Loucy (cell line): Measurements from ENCODE around the gene FGD5.

Experiments
- H2AFZ ChIP-seq: fragments of 200-600 bp; sonication (generic); 2 replicates; pipeline ENCODE4 v1.6.0; 2016; ENCODE audit warnings: antibody characterized with exemption, mild to moderate bottlenecking, low read length, moderate library complexity
- H3F3A ChIP-seq: fragments of 200-600 bp; 2 replicates; pipeline ENCODE4 v1.6.0; 2016; ENCODE audit warnings: antibody characterized with exemption, low read depth, mild to moderate bottlenecking
- H3K27me3 ChIP-seq: fragments of 200-600 bp; sonication (generic); 2 replicates; pipeline ENCODE4 v1.6.1; 2014; ENCODE audit warnings: low read length, mild to moderate bottlenecking; ENCODE audit not compliant: insufficient read depth, poor library complexity, severe bottlenecking
- H3K36me3 ChIP-seq: fragments of 200-600 bp; sonication (generic); 2 replicates; pipeline ENCODE4 v1.6.1; 2016; ENCODE audit warnings: low read length; ENCODE audit not compliant: insufficient read depth
- H3K4me1 ChIP-seq: fragments of 200-600 bp; sonication (generic); 2 replicates; pipeline ENCODE4 v1.5.1; 2014; ENCODE audit warnings: low read length, mild to moderate bottlenecking; ENCODE audit not compliant: insufficient read depth, poor library complexity, severe bottlenecking
- H3K4me2 ChIP-seq: fragments of 200-600 bp; sonication (generic); 2 replicates; pipeline ENCODE4 v1.6.0; 2014; ENCODE audit warnings: antibody characterized with exemption, low read length, low read depth, mild to moderate bottlenecking; ENCODE audit not compliant: poor library complexity, severe bottlenecking
- H3K4me3 ChIP-seq: fragments of 200-600 bp; sonication (generic); 2 replicates; pipeline ENCODE4 v1.5.1; 2014; ENCODE audit warnings: low read length, mild to moderate bottlenecking, mixed read lengths; ENCODE audit not compliant: poor library complexity, severe bottlenecking
- H3K79me2 ChIP-seq: fragments of 200-600 bp; sonication (generic); 2 replicates; pipeline ENCODE4 v1.6.1; 2014; ENCODE audit warnings: low read length; ENCODE audit not compliant: insufficient read depth
- H3K9ac ChIP-seq: fragments of 200-600 bp; sonication (generic); 2 replicates; pipeline ENCODE4 v1.6.0; 2014; ENCODE audit warnings: mild to moderate bottlenecking, low read depth, low read length, moderate library complexity; ENCODE audit not compliant: poor library complexity, severe bottlenecking
- H3K9me2 ChIP-seq: fragments of 200-600 bp; sonication (generic); replicated peaks from 2 replicates; pipeline ENCODE4 v1.6.1; 2016; ENCODE audit warnings: low read depth, low read length, mixed read lengths
- H3K9me3 ChIP-seq: fragments of 200-600 bp; sonication (generic); 2 replicates; pipeline ENCODE4 v1.6.1; 2014; ENCODE audit warnings: mild to moderate bottlenecking, antibody characterized with exemption, low read length, low read depth; ENCODE audit not compliant: insufficient read depth
- H4K20me1 ChIP-seq: fragments of 200-600 bp; sonication (generic); 2 replicates; pipeline ENCODE4 v1.6.0; 2014; ENCODE audit warnings: antibody characterized with exemption, low read length, mild to moderate bottlenecking; ENCODE audit not compliant: insufficient read depth, poor library complexity, severe bottlenecking
- CTCF ChIP-seq: fragments of 200-600 bp; sonication (generic); conservative IDR thresholded peaks from 2 replicates; pipeline ENCODE4 v1.5.1; 2014; ENCODE audit warnings: mild to moderate bottlenecking, antibody characterized with exemption, low read length
- EZH2phosphoT487 ChIP-seq: fragments of 200-600 bp; IDR thresholded peaks from 2 replicates; pipeline ENCODE4 v1.6.1; 2018; ENCODE audit warnings: antibody characterized with exemption, mild to moderate bottlenecking, moderate library complexity, borderline replicate concordance

The FGD5 gene

GRCh38 chr3:14842277-14842676 is 23.5 kb downstream of the FGD5 start:
- Histone ChIP-seq H2AFZ (no peak overlapping the region), H3K9ac (no peak overlapping the region), H3K27me3 (no peaks in the 10 kb centered on the region), H3K36me3 (no peaks in the 10 kb centered on the region), H3K4me2 (no peak overlapping the region), H3K9me3 (no peaks in the 10 kb centered on the region), H3K4me1 (peaks cover 4% of the 10 kb centered on the region), H3K9me2 (no peaks in the 10 kb centered on the region), H3K79me2 (no peaks in the 10 kb centered on the region), H3F3A (no peaks in the 10 kb centered on the region), H4K20me1 (no peaks in the 10 kb centered on the region), H3K4me3 (no peak overlapping the region)
- TF ChIP-seq CTCF (no peak), EZH2phosphoT487 (no peak)

GRCh38 chr3:14843321-14843720 is 24.6 kb downstream of the FGD5 start:
- H4K20me1 ChIP-seq = no peaks in the 10 kb centered on the region
- H2AFZ ChIP-seq = no peak overlapping the region
- H3K4me1 ChIP-seq = peaks cover 14% of the 10 kb centered on the region
- H3K36me3 ChIP-seq = no peaks in the 10 kb centered on the region
- no peak overlapping the region for H3K9ac ChIP-seq
- no peak overlapping the region for H3K4me3 ChIP-seq
- H3K9me3 ChIP-seq = no peaks in the 10 kb centered on the region
- TF ChIP-seq CTCF (no peak), EZH2phosphoT487 (no peak)
- H3K79me2 ChIP-seq = no peaks in the 10 kb centered on the region
- no peaks in the 10 kb centered on the region for H3K9me2 ChIP-seq
- no peaks in the 10 kb centered on the region for H3F3A ChIP-seq
- no peaks in the 10 kb centered on the region for H3K27me3 ChIP-seq
- H3K4me2 ChIP-seq = no peak overlapping the region

- H3K9ac ChIP-seq = no peak overlapping the region
- H3K9me2 ChIP-seq = no peaks in the 10 kb centered on the region
- no peaks in the 10 kb centered on the region for H4K20me1 ChIP-seq
- no peak overlapping the region for H2AFZ ChIP-seq
- H3K4me2 ChIP-seq = no peak overlapping the region
- H3K27me3 ChIP-seq = no peaks in the 10 kb centered on the region
- H3K9me3 ChIP-seq = no peaks in the 10 kb centered on the region
- H3K79me2 ChIP-seq = no peaks in the 10 kb centered on the region
- H3K4me1 ChIP-seq = peaks cover 21% of the 10 kb centered on the region
- H3K36me3 ChIP-seq = no peaks in the 10 kb centered on the region
- no peaks in the 10 kb centered on the region for H3F3A ChIP-seq
- no peak overlapping the region for H3K4me3 ChIP-seq
- TF ChIP-seq EZH2phosphoT487 (no peak), CTCF (no peak)
These were observed 25.8 kb downstream of the FGD5 start for GRCh38 chr3:14844386-14845170.
